Stomach (tissue), 9 donors: Measurements from ENCODE around the gene PTPRM. TPM values are rescaled to one million over a fixed set of nuclear protein-coding genes. Genes with fewer than 3 reads are reported as not detected.

Experiments used
- DNase-seq, 2 donors: peaks; one replicate each; pipeline versions ENCODE4 v3.0.0 to v3.0.0-alpha.2; 2013 to 2019
- H3K27ac ChIP-seq, 5 donors: fragments of 200-600 bp in 4 of 5; sonication (generic) in 4 of 5; one replicate each; pipeline ENCODE4 v1.5.1; 2013 to 2019; ENCODE audit warnings: mild to moderate bottlenecking in 1 of 5, moderate library complexity in 1 of 5
- H3K27me3 ChIP-seq, 3 donors: fragments of 200-600 bp; sonication (generic); one replicate each; pipeline ENCODE4 v1.5.1; 2017 to 2019; ENCODE audit warnings: mixed run types in 1 of 3
- H3K36me3 ChIP-seq, 4 donors: fragments of 200-600 bp; sonication (generic); 1 replicate in 3 of 4; 2 replicates in 1 of 4; pipeline ENCODE4 v1.5.1; 2016 to 2019
- H3K4me1 ChIP-seq, 4 donors: fragments of 200-600 bp; sonication (generic); one replicate each; pipeline ENCODE4 v1.5.1; 2016 to 2019
- H3K4me3 ChIP-seq, 4 donors: fragments of 200-600 bp; sonication (generic) in 3 of 4; one replicate each; pipeline ENCODE4 v1.5.1; 2016 to 2019; ENCODE audit warnings: mild to moderate bottlenecking in 1 of 4
- H3K9me3 ChIP-seq, 4 donors: fragments of 200-600 bp; sonication (generic); one replicate each; pipeline ENCODE4 v1.5.1; 2016 to 2019
- CTCF ChIP-seq, 7 experiments: fragments of 450-650 bp in 4 of 7; fragments of 200-600 bp in 3 of 7; sonication (generic) in 3 of 7; IDR thresholded peaks; one replicate each; pipeline ENCODE4 v1.5.1; 2016 to 2019; ENCODE audit warnings: antibody characterized with exemption in 7 of 7, control low read depth in 2 of 7, mild to moderate bottlenecking in 1 of 7
- EP300 ChIP-seq: sonication (generic); formaldehyde crosslinking; IDR thresholded peaks from one replicate; pipeline ENCODE4 v1.6.1; 2017; ENCODE audit warnings: antibody characterized with exemption
- POLR2A ChIP-seq, 4 donors: fragments of 450-650 bp; IDR thresholded peaks; one replicate each; pipeline ENCODE4 v1.6.1; 2016; ENCODE audit warnings: antibody characterized with exemption in 4 of 4, control low read depth in 2 of 4, mild to moderate bottlenecking in 1 of 4, moderate library complexity in 1 of 4
- POLR2AphosphoS5 ChIP-seq, 3 donors: sonication (generic); formaldehyde crosslinking; IDR thresholded peaks; one replicate each; pipeline ENCODE4 v1.6.1; 2016; ENCODE audit warnings: antibody characterized with exemption in 3 of 3
- WGBS, 5 donors: extraction: QIAGEN DNeasy Blood & Tissue Kit in 3 of 5; methylation state at CpG; one replicate each; pipeline versions ENCODE4 v1.1.5 to v1.1.7; 2013 to 2018; 5-methylcytosine and 5-hydroxymethylcytosine counted together
- intact Hi-C: fragments of 100-400 bp; cut with DNase I; formaldehyde crosslinking; loops from one replicate; pipeline ENCODE4 v1.15.1; 2023; ENCODE audit warnings: low total_unique reads
- polyA plus RNA-seq, 3 donors: library from polyadenylated mRNA; stranded (reverse); fragments of 200-250 nt; gene quantifications; one replicate each; pipeline ENCODE4 v1.2.3, GENCODE V29; 2013
- total RNA-seq, 5 donors: library from RNA; depleted of rRNA; stranded (reverse); fragments of >200 nt; gene quantifications; one replicate each; pipeline versions ENCODE4 v1.1.0 to v1.2.3, GENCODE V29; 2014 to 2016
- donor health status: healthy with polysubstance abuse.
- donor health status: Bipolar disorder and iron deficiency.
- donor health status: healthy.

PTPRM gene
- total and polyA plus RNA-seq, 8 donors: 7.5 to 246 (median 58.2) TPM

- 20 to 34% (median 30%) methylated on average over 2 of the region's 2 CpGs for WGBS, 5 donors
- Histone ChIP-seq H3K4me3 (no peak overlapping the region), H3K4me1 (peaks cover 0 to 27% (median 9%) of the 10 kb centered on the region in 4 donors), H3K27me3 (no peaks in the 10 kb centered on the region), H3K36me3 (no peaks in the 10 kb centered on the region), H3K9me3 (no peaks in the 10 kb centered on the region), H3K27ac (no peak overlapping the region)
- DNase-seq: no peak
- intact Hi-C loops: no loop called here
- TF ChIP-seq EP300 (no peak), POLR2A (IDR thresholded peaks at IDR 0.05) (no peak), CTCF (IDR thresholded peaks at IDR 0.05) (no peak), POLR2AphosphoS5 (IDR thresholded peaks at IDR 0.05) (no peak)
These were observed 70.2 kb downstream of the PTPRM start for GRCh38 chr18:7637269-7637668.

- H3K9me3 ChIP-seq: no peaks in the 10 kb centered on the region
- H3K27ac ChIP-seq: no peak overlapping the region
- H3K4me3 ChIP-seq: no peak overlapping the region
- intact Hi-C loops: no loop called here
- no peak for DNase-seq
- H3K4me1 ChIP-seq: peaks cover 0 to 27% (median 9%) of the 10 kb centered on the region in 4 donors
- TF ChIP-seq EP300 (no peak), POLR2AphosphoS5 (IDR thresholded peaks at IDR 0.05) (no peak), CTCF (IDR thresholded peaks at IDR 0.05) (no peak), POLR2A (IDR thresholded peaks at IDR 0.05) (no peak)
- no peaks in the 10 kb centered on the region for H3K27me3 ChIP-seq
- no peaks in the 10 kb centered on the region for H3K36me3 ChIP-seq
These were observed 71.2 kb downstream of the PTPRM start for GRCh38 chr18:7638321-7638720.

GRCh38 chr18:7641813-7642212 is 74.7 kb downstream of the PTPRM start:
- Histone ChIP-seq H3K4me3 (no peak overlapping the region), H3K36me3 (no peaks in the 10 kb centered on the region), H3K9me3 (no peaks in the 10 kb centered on the region), H3K4me1 (peaks cover 0 to 25% (median 11%) of the 10 kb centered on the region in 4 donors), H3K27ac (no peak overlapping the region), H3K27me3 (no peaks in the 10 kb centered on the region)
- intact Hi-C loops: no loop called here
- no peak for DNase-seq
- 80 to 86% (median 83%) methylated on average over 4 of the region's 4 CpGs for WGBS, 5 donors
- TF ChIP-seq EP300 (no peak), POLR2AphosphoS5 (IDR thresholded peaks at IDR 0.05) (no peak), CTCF (IDR thresholded peaks at IDR 0.05) (no peak), POLR2A (IDR thresholded peaks at IDR 0.05) (no peak)

GRCh38 chr18:7642331-7642890 is 75.3 kb downstream of the PTPRM start:
- no peaks in the 10 kb centered on the region for H3K36me3 ChIP-seq
- no peak for TF ChIP-seq POLR2AphosphoS5 (IDR thresholded peaks at IDR 0.05)
- no peak for TF ChIP-seq EP300
- TF ChIP-seq POLR2A (IDR thresholded peaks at IDR 0.05): no peak
- no peak for TF ChIP-seq CTCF (IDR thresholded peaks at IDR 0.05)
- no peak overlapping the region for H3K27ac ChIP-seq
- intact Hi-C loops: no loop called here
- no peak overlapping the region for H3K4me3 ChIP-seq
- no peaks in the 10 kb centered on the region for H3K9me3 ChIP-seq
- no peaks in the 10 kb centered on the region for H3K27me3 ChIP-seq
- no peak for DNase-seq
- peaks cover 0 to 25% (median 8%) of the 10 kb centered on the region in 4 donors for H3K4me1 ChIP-seq
- WGBS, 5 donors: 72 to 81% (median 78%) methylated on average over 7 of the region's 7 CpGs
